Activated CD8-positive, alpha-beta memory T cell treated with anti-CD3 and anti-CD28 coated beads for 1 hour (primary cell): ENCODE data around the gene CR1L.
A peak's percentile ranks its signal among the peaks of the same experiment; 100 is the strongest.
"Not testable (repeated sequence)": the region's sequence is repeated elsewhere in the genome, so short reads cannot be mapped to it uniquely, and the experiment has no call there.

Experiments
- DNase-seq, 2 donors: peaks; one replicate each; pipeline ENCODE4 v3.0.0-alpha.2; 2020; ENCODE audit warnings: low read depth in 1 of 2; ENCODE audit errors: extremely low read depth in 1 of 2

Gene CR1L

GRCh38 chr1:207644852-207645634 lies at the start of gene CR1L:
Gene CR1L (plus strand): TSS chr1:207645133. CDS start chr1:207645234, 101 bp downstream.
- DNase-seq = peak; percentile 23 to 52

- DNase-seq = no peak
Observed at GRCh38 chr1:207603777-207604176, 41.2 kb upstream of the CR1L start.

GRCh38 chr1:207605444-207606361 lies 39.2 kb upstream of the CR1L start:
- no peak for DNase-seq

GRCh38 chr1:207606362-207606755 lies 38.6 kb upstream of the CR1L start:
- no peak for DNase-seq

GRCh38 chr1:207612762-207613161 lies 32.2 kb upstream of the CR1L start:
- DNase-seq = no peak

GRCh38 chr1:207619871-207620542 lies 24.9 kb upstream of the CR1L start:
- no peak for DNase-seq

- DNase-seq = no peak
Observed at GRCh38 chr1:207620543-207620893, 24.4 kb upstream of the CR1L start.

- not testable (repeated sequence) for DNase-seq
Observed at GRCh38 chr1:207625504-207626071, 19.3 kb upstream of the CR1L start.

- no peak for DNase-seq
Observed at GRCh38 chr1:207626972-207627337, 18.0 kb upstream of the CR1L start.

GRCh38 chr1:207627496-207627895 lies 17.4 kb upstream of the CR1L start:
- no peak for DNase-seq

- no peak for DNase-seq
Observed at GRCh38 chr1:207628776-207629175, 16.2 kb upstream of the CR1L start.

- no peak for DNase-seq
Observed at GRCh38 chr1:207631137-207631536, 13.8 kb upstream of the CR1L start.

GRCh38 chr1:207633226-207633625 lies 11.7 kb upstream of the CR1L start:
- DNase-seq = no peak

- DNase-seq = not testable (repeated sequence)
Observed at GRCh38 chr1:207633699-207634289, 11.1 kb upstream of the CR1L start.

- not testable (repeated sequence) for DNase-seq
Observed at GRCh38 chr1:207634293-207634692, 10.6 kb upstream of the CR1L start.

- not testable (repeated sequence) for DNase-seq
Observed at GRCh38 chr1:207635569-207636186, 9.3 kb upstream of the CR1L start.

- DNase-seq = not testable (repeated sequence)
Observed at GRCh38 chr1:207638487-207639145, 6.3 kb upstream of the CR1L start.

GRCh38 chr1:207639362-207639761 lies 5.6 kb upstream of the CR1L start:
- not testable (repeated sequence) for DNase-seq

GRCh38 chr1:207644166-207644851 lies 624 bp upstream of the CR1L start:
- no peak for DNase-seq
